IPS-20b (cell line): Measurements from ENCODE around the gene RAB11A.

Experiments used
- H3K27ac ChIP-seq: one replicate; pipeline ENCODE4 v1.5.1; 2013; ENCODE audit warnings: low read length
- H3K27me3 ChIP-seq: 2 replicates; pipeline ENCODE4 v1.6.1; 2013; ENCODE audit warnings: mild to moderate bottlenecking, low read length, inconsistent platforms; ENCODE audit not compliant: insufficient read depth
- H3K36me3 ChIP-seq: 2 replicates; pipeline ENCODE4 v1.6.1; 2013; ENCODE audit warnings: low read depth, mild to moderate bottlenecking, inconsistent platforms, low read length, moderate library complexity; ENCODE audit not compliant: insufficient read depth
- H3K4me1 ChIP-seq: 2 replicates; pipeline ENCODE4 v1.6.1; 2013; ENCODE audit warnings: mild to moderate bottlenecking, control low read depth, inconsistent platforms, low read length, moderate library complexity; ENCODE audit not compliant: insufficient read depth
- H3K4me3 ChIP-seq: 2 replicates; pipeline ENCODE4 v1.5.1; 2013; ENCODE audit warnings: mild to moderate bottlenecking, low read length, inconsistent platforms
- H3K9ac ChIP-seq: 2 replicates; pipeline ENCODE4 v1.6.1; 2013; ENCODE audit warnings: low read depth, mild to moderate bottlenecking, inconsistent platforms, low read length, moderate library complexity
- H3K9me3 ChIP-seq: 2 replicates; pipeline ENCODE4 v1.6.1; 2013; ENCODE audit warnings: mild to moderate bottlenecking, low read depth, low read length, inconsistent platforms; ENCODE audit not compliant: insufficient read depth

The RAB11A gene

DNA sequence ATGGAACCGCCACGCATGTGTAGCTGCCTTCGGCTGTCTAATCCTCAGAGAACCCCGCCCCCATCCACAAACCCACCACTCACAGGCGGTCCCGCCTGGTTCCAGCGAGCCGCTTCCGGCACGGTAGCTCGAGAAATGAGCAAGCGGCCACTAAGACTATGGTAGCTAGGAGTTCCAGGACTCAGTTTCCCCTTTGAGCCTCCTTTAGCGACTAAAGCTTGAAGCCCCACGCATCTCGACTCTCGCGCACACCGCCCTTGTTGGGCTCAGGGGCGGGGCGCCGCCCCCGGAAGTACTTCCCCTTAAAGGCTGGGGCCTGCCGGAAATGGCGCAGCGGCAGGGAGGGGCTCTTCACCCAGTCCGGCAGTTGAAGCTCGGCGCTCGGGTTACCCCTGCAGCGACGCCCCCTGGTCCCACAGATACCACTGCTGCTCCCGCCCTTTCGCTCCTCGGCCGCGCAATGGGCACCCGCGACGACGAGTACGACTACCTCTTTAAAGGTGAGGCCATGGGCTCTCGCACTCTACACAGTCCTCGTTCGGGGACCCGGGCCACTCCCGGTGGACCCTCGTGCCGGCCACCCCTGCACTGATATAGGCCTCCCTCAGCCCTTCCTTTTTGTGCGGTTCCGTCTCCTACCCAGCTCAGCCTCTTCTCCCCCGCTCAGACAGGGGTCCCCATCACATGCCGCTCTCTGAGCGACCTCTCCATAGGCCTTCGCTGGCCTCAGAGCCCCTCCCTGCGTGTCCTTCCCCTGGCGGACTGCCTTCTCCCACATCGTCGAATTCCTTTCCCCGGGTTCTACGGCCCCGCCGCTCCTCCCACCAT, at the start of gene RAB11A:
Gene RAB11A (plus strand): TSS at position 366 of the 828 bp plus-strand sequence. CDS start 95 bp downstream, at position 461.
- Histone ChIP-seq H3K36me3 (peaks cover 4% of the 10 kb centered on the region; the same call in 1 of the 2 replicates), H3K4me3 (peak within 1 kb of the TSS; percentile 99), H3K27ac (peak within 1 kb of the TSS; percentile 78), H3K9me3 (no peaks in the 10 kb centered on the region), H3K4me1 (no peaks in the 10 kb centered on the region; the same call in 1 of the 2 replicates), H3K27me3 (no peaks in the 10 kb centered on the region), H3K9ac (peak within 1 kb of the TSS; percentile 92)

DNA sequence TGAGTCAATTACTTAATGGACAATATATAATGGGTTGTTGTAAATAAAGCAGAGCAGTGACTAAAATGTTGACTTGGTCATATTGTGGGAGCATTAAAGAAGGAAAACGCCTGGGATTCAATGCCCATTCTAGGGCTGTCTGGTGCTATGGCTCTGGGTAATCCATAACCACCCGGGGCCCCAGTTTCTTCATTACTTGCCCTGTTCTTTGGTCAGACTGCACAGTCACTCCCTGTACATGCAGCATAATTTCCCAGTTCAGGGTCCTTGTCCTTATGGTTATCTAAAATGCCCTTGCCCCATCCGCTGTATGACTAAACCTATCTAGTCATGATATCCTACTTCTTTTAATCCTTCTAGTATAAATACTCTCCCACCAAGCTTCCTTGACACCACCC, 49.7 kb upstream of the RAB11A start:
- H3K9me3 ChIP-seq: no peaks in the 10 kb centered on the region
- H3K27me3 ChIP-seq: no peaks in the 10 kb centered on the region
- no peaks in the 10 kb centered on the region for H3K36me3 ChIP-seq
- H3K4me3 ChIP-seq: no peak overlapping the region
- H3K9ac ChIP-seq: no peak overlapping the region
- no peaks in the 10 kb centered on the region for H3K4me1 ChIP-seq
- no peak overlapping the region for H3K27ac ChIP-seq

DNA sequence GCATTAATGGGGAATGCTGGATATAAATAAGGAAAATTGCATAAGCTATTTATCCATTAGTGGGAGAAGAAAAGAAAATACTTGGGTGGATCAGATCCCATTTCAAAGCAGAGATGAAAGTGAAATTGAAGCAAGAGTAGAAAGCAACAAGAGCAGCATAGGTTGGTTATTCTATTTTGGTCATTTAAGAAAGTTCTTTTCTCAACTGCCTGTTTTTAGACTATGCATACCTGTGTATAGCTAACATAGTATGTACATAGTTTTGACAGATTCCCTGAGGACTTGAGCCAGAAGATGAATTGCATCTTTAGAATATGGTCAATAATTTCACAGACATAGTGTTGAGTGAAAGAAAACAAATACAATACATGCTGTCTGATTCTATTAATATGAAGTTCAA, 48.2 kb upstream of the RAB11A start:
- Histone ChIP-seq H3K9ac (no peak overlapping the region), H3K36me3 (no peaks in the 10 kb centered on the region), H3K4me1 (peaks cover 6% of the 10 kb centered on the region; the same call in 1 of the 2 replicates), H3K9me3 (no peaks in the 10 kb centered on the region), H3K4me3 (no peak overlapping the region), H3K27ac (no peak overlapping the region), H3K27me3 (no peaks in the 10 kb centered on the region)

- H3K27me3 ChIP-seq: no peaks in the 10 kb centered on the region
- H3K36me3 ChIP-seq: no peaks in the 10 kb centered on the region
- no peaks in the 10 kb centered on the region for H3K9me3 ChIP-seq
- no peak overlapping the region for H3K27ac ChIP-seq
- peaks cover 12% of the 10 kb centered on the region for H3K4me1 ChIP-seq
- H3K9ac ChIP-seq: no peak overlapping the region
- H3K4me3 ChIP-seq: no peak overlapping the region
Measured at GRCh38 chr15:65822316-65822715, 47.0 kb upstream of the RAB11A start.

- Histone ChIP-seq H3K36me3 (no peaks in the 10 kb centered on the region), H3K27me3 (no peaks in the 10 kb centered on the region), H3K4me1 (peaks cover 12% of the 10 kb centered on the region), H3K4me3 (no peak overlapping the region), H3K27ac (no peak overlapping the region), H3K9ac (no peak overlapping the region), H3K9me3 (no peaks in the 10 kb centered on the region)
Measured at GRCh38 chr15:65824031-65824743, 45.1 kb upstream of the RAB11A start.

GRCh38 chr15:65824941-65825544, 44.2 kb upstream of the RAB11A start:
- Histone ChIP-seq H3K27me3 (no peaks in the 10 kb centered on the region), H3K27ac (no peak overlapping the region), H3K4me1 (peaks cover 12% of the 10 kb centered on the region), H3K9ac (no peak overlapping the region), H3K9me3 (no peaks in the 10 kb centered on the region), H3K36me3 (no peaks in the 10 kb centered on the region), H3K4me3 (no peak overlapping the region)

- H3K27ac ChIP-seq: no peak overlapping the region
- no peak overlapping the region for H3K4me3 ChIP-seq
- peaks cover 12% of the 10 kb centered on the region for H3K4me1 ChIP-seq
- no peaks in the 10 kb centered on the region for H3K27me3 ChIP-seq
- H3K9ac ChIP-seq: no peak overlapping the region
- H3K36me3 ChIP-seq: no peaks in the 10 kb centered on the region
- H3K9me3 ChIP-seq: no peaks in the 10 kb centered on the region
Measured at GRCh38 chr15:65827065-65827464, 42.2 kb upstream of the RAB11A start.

DNA sequence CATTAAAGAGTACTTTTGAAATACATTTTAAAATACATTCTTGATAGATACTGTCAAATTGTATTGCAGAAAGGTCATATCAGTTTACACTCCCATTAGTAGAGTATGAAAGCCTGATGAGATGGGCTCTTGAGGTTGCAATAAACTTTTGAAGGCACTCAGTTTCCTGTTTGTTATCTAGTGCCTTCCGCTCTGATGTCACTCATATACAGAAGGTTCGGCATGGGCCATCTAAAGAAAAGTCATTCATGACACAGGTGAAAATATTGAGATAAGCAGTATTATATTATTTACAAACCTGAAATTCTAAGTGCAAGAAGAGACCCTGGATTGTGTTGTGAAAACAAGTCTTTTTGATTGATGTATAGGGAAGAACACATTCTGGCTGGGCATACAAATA, 40.7 kb upstream of the RAB11A start:
- Histone ChIP-seq H3K27me3 (no peaks in the 10 kb centered on the region), H3K9ac (no peak overlapping the region), H3K4me3 (no peak overlapping the region), H3K9me3 (no peaks in the 10 kb centered on the region), H3K27ac (no peak overlapping the region), H3K4me1 (peaks cover 23% of the 10 kb centered on the region), H3K36me3 (no peaks in the 10 kb centered on the region)

DNA sequence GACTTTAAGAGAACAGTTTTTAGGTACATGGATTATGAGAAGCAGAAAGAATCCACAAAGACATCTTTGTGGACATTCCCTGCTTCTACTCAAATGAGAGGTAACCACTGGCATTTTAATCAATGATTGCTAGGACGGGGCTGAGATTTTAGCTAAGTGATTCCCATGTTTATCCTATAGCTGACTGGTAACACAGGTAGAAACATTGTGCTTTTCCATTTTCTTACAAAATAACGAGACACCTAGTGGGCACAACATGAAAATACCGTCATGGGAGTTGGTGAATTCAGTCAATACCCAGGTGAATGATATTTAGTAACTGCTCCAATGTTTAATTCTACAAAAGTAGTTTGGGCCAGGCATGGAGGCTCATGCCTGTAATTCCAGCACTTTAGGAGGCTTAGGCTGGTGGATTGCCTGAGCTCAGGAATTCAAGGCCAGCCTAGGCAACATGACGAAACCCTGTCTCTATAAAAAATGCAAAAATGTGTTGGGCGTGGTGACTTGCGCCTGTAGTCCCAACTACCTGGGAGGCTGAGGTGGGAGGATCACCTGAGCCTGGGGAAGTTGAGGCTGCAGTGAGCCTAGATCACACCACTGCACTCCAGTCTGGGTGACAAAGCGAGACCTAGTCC, 40.0 kb upstream of the RAB11A start:
- H3K27me3 ChIP-seq: no peaks in the 10 kb centered on the region
- H3K9ac ChIP-seq: no peak overlapping the region
- no peak overlapping the region for H3K27ac ChIP-seq
- H3K4me3 ChIP-seq: no peak overlapping the region
- H3K36me3 ChIP-seq: no peaks in the 10 kb centered on the region
- no peaks in the 10 kb centered on the region for H3K9me3 ChIP-seq
- peaks cover 30% of the 10 kb centered on the region for H3K4me1 ChIP-seq

GRCh38 chr15:65832549-65833364, 36.5 kb upstream of the RAB11A start:
- peaks cover 21% of the 10 kb centered on the region; the same call in 1 of the 2 replicates for H3K4me1 ChIP-seq
- peak overlapping the region; percentile 82 for H3K27ac ChIP-seq
- peak overlapping the region; percentile 43 for H3K4me3 ChIP-seq
- no peaks in the 10 kb centered on the region for H3K9me3 ChIP-seq
- H3K9ac ChIP-seq: peak overlapping the region; percentile 79; the same call in 1 of the 2 replicates
- H3K36me3 ChIP-seq: no peaks in the 10 kb centered on the region
- no peaks in the 10 kb centered on the region for H3K27me3 ChIP-seq
